ENCODE data around the gene ANXA11.
A peak's percentile ranks its signal among the peaks of the same experiment; 100 is the strongest.
"Not testable (repeated sequence)": the region's sequence is repeated elsewhere in the genome, so short reads cannot be mapped to it uniquely, and the experiment has no call there.

Gene ANXA11

GRCh38 chr10:80207768-80208370, 2.5 kb upstream of the ANXA11 start:
- DNase-seq = no peak

GRCh38 chr10:80206277-80206655, 929 bp upstream of the ANXA11 start:
- DNase-seq = no peak

- DNase-seq = no peak
Observed at GRCh38 chr10:80204677-80205476, 460 bp downstream of the ANXA11 start.

- DNase-seq = no peak
Observed at GRCh38 chr10:80203835-80204676, 1.3 kb downstream of the ANXA11 start.

- DNase-seq = no peak
Observed at GRCh38 chr10:80202934-80203834, 2.2 kb downstream of the ANXA11 start.

GRCh38 chr10:80202530-80202929, 2.8 kb downstream of the ANXA11 start:
- not testable (repeated sequence) for DNase-seq

GRCh38 chr10:80201608-80202141, 3.7 kb downstream of the ANXA11 start:
- no peak for DNase-seq

GRCh38 chr10:80200687-80201086, 4.7 kb downstream of the ANXA11 start:
- no peak for DNase-seq

- DNase-seq = no peak
Observed at GRCh38 chr10:80200259-80200658, 5.1 kb downstream of the ANXA11 start.

- DNase-seq = no peak
Observed at GRCh38 chr10:80199828-80200227, 5.5 kb downstream of the ANXA11 start.

- no peak for DNase-seq
Observed at GRCh38 chr10:80197972-80198916, 7.1 kb downstream of the ANXA11 start.

- no peak for DNase-seq
Observed at GRCh38 chr10:80196950-80197315, 8.4 kb downstream of the ANXA11 start.

GRCh38 chr10:80196270-80196949, 8.9 kb downstream of the ANXA11 start:
- DNase-seq = peak; percentile 76

GRCh38 chr10:80195046-80195574, 10.2 kb downstream of the ANXA11 start:
- DNase-seq = no peak

- DNase-seq = no peak
Observed at GRCh38 chr10:80194373-80195045, 10.8 kb downstream of the ANXA11 start.

GRCh38 chr10:80192553-80192952, 12.8 kb downstream of the ANXA11 start:
- DNase-seq = no peak

GRCh38 chr10:80191589-80192270, 13.6 kb downstream of the ANXA11 start:
- no peak for DNase-seq

- no peak for DNase-seq
Observed at GRCh38 chr10:80188713-80189112, 16.6 kb downstream of the ANXA11 start.

Measured in NCI-H526 treated with DMSO at 0.1 percent for 48 hours (cell line).